ENCODE results near the gene MAP3K5. TPM values are rescaled to one million over a fixed set of nuclear protein-coding genes. Genes with fewer than 3 reads are reported as not detected.

MAP3K5 gene
- total RNA-seq, 1 experiment from 2014 or later: 8.1 TPM

- H3K4me1 ChIP-seq (ENCODE audit: control insufficient read depth, insufficient read depth, low read length): no peaks in the 10 kb centered on the region
- intact Hi-C loops (cut with micrococcal nuclease; ENCODE audit: unreplicated experiment) (no loop called here), in situ Hi-C loops (cut with HindIII; ENCODE audit: low pct_unique_long_range_greater_than_20kb, low sequenced_read_pairs) (no loop called here)
- DNase-seq (ENCODE audit: low read depth, low spot score) (no peak), ATAC-seq (peak; percentile 71; the same call in 1 of the 2 replicates)
- CTCF ChIA-PET: no interaction called here
- TF ChIP-seq TCF7L2 (IDR thresholded peaks at IDR 0.05; ENCODE audit: low read depth, low read length) (no peak), REST (IDR thresholded peaks at IDR 0.05; ENCODE audit: insufficient read depth in 1 of 2, low read depth in 2 of 2, low read length in 1 of 2) (no peak), POLR2AphosphoS5 (IDR thresholded peaks at IDR 0.05; ENCODE audit: low read depth, low read length) (no peak), SIN3A (IDR thresholded peaks at IDR 0.05; ENCODE audit: borderline replicate concordance, insufficient read depth, low read depth, low read length) (no peak), CTCF (IDR thresholded peaks at IDR 0.05) (no peak)
- POLR2A ChIA-PET: interaction anchor here (0.5 kb wide), 1 partner anchor 33 kb away, joined by 3 read pairs; no protein-coding TSS in a partner anchor
- H3K4me3 ChIP-seq (ENCODE audit: low read depth in 2 of 2, low read length in 2 of 2): no peak overlapping the region
- BruUV-seq (replicated peaks): no TSS peak
- H3K27ac ChIP-seq (ENCODE audit: low read length): no peak overlapping the region
- no peaks in the 10 kb centered on the region for H3K27me3 ChIP-seq (ENCODE audit: control insufficient read depth, insufficient read depth, low read length)
- no peaks in the 10 kb centered on the region; the same call in 1 of the 2 replicates for H3K36me3 ChIP-seq (ENCODE audit: control insufficient read depth, insufficient read depth, low read length)
- H3K9me3 ChIP-seq (ENCODE audit: control insufficient read depth, insufficient read depth, low read depth, low read length): no peaks in the 10 kb centered on the region
Observed at GRCh38 chr6:136593748-136594490, 198.4 kb downstream of the MAP3K5 start.

GRCh38 chr6:136592930-136593673 is 199.2 kb downstream of the MAP3K5 start:
- in situ Hi-C loops (cut with HindIII; ENCODE audit: low pct_unique_long_range_greater_than_20kb, low sequenced_read_pairs): no loop called here
- Histone ChIP-seq H3K27ac (ENCODE audit: low read length) (no peak overlapping the region), H3K9me3 (ENCODE audit: control insufficient read depth, insufficient read depth, low read depth, low read length) (no peaks in the 10 kb centered on the region), H3K4me1 (ENCODE audit: control insufficient read depth, insufficient read depth, low read length) (no peaks in the 10 kb centered on the region), H3K27me3 (ENCODE audit: control insufficient read depth, insufficient read depth, low read length) (no peaks in the 10 kb centered on the region), H3K4me3 (ENCODE audit: low read depth in 2 of 2, low read length in 2 of 2) (no peak overlapping the region), H3K36me3 (ENCODE audit: control insufficient read depth, insufficient read depth, low read length) (no peaks in the 10 kb centered on the region; the same call in 1 of the 2 replicates)
- no peak for ATAC-seq
- CTCF ChIA-PET: no interaction called here
- POLR2A ChIA-PET: no interaction called here
- intact Hi-C loops (cut with micrococcal nuclease; ENCODE audit: unreplicated experiment): no loop called here
- TF ChIP-seq CTCF (IDR thresholded peaks at IDR 0.05): no peak
- no peak for TF ChIP-seq REST (IDR thresholded peaks at IDR 0.05; ENCODE audit: insufficient read depth in 1 of 2, low read depth in 2 of 2, low read length in 1 of 2)
- no peak for TF ChIP-seq SIN3A (IDR thresholded peaks at IDR 0.05; ENCODE audit: borderline replicate concordance, insufficient read depth, low read depth, low read length)
- TF ChIP-seq TCF7L2 (IDR thresholded peaks at IDR 0.05; ENCODE audit: low read depth, low read length): no peak
- TF ChIP-seq POLR2AphosphoS5 (IDR thresholded peaks at IDR 0.05; ENCODE audit: low read depth, low read length): no peak
- BruUV-seq (replicated peaks): no TSS peak
- no peak for DNase-seq (ENCODE audit: low read depth, low spot score)

Data from Panc1 (cell line).